ENCODE results near the gene SOCS3.

GRCh38 chr17:78345791-78346494 lies 13.9 kb downstream of the SOCS3 start:
- TF ChIP-seq CTCF (conservative IDR thresholded peaks at IDR 0.05; ENCODE audit: low read length) (no peak), EZH2phosphoT487 (IDR thresholded peaks at IDR 0.05; ENCODE audit: borderline replicate concordance) (no peak)

Measured in Loucy (cell line).